HG02759 (cell line): Measurements from ENCODE around the gene ZNF223.

Source experiments
- ATAC-seq: cut with Tn5 transposase; IDR thresholded peaks from one replicate; pipeline ENCODE4 v1.9.1; 2021; ENCODE audit warnings: mild to moderate bottlenecking, moderate library complexity; ENCODE audit not compliant: unreplicated experiment

Gene ZNF223

DNA sequence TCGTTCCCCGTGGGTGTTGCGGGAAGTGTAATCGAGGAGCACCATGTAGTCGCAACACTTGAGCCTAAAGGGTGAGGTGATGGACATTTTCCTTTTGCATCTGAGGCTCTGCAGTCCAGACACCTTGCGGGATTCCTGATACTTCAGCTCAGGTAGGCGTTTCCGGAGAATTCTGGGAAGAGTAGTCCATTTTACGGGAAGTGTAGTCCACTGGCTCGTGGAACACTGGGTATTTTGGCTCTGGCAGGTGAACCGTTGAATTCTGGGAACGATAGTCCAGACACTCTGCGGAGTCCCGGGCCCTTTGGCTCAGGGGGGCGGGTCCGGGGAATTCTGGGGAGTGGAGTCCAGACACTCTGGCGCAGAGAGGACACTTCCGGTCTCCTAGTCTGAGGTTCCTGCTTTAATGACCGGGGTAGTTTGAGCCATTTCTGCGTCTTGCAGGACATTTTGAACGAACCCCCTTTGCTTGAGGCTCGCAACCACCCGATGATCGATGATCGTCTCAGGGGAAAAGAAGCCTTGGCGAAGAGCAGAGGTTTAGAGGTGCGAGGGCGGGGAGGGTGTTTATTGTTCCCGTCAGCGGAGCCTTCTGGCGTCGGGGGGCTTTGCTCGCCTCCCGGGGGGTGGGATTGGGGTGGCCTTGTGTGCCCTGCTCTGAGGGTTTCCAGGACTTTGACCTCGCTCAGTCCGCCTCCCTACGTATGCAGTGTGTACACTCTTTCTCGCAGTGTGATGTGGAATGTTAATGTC lies at the start of gene ZNF223:
ZNF223 (plus strand) TSS at position 387 of the 753 bp plus-strand sequence. CDS start 3,141 bp downstream, outside the sequence.
- ATAC-seq: peak; percentile 87

DNA sequence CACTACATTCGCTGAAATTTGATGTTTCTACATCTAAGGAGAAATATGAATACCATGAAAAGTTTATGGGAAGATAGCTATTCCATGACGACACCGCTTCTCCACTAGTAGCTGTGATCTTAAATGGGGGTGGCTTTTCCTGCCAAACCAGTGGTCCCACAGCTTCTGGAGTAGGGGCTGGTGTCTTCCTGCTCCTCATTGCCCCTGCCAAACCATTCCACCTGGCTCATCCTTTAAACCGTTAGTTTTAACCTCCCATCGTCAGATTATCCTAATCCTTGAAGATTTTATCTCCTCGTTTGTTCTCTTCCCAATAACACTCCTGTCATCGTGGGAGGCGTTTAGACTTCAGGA lies 49.6 kb upstream of the ZNF223 start:
- ATAC-seq: no peak

DNA sequence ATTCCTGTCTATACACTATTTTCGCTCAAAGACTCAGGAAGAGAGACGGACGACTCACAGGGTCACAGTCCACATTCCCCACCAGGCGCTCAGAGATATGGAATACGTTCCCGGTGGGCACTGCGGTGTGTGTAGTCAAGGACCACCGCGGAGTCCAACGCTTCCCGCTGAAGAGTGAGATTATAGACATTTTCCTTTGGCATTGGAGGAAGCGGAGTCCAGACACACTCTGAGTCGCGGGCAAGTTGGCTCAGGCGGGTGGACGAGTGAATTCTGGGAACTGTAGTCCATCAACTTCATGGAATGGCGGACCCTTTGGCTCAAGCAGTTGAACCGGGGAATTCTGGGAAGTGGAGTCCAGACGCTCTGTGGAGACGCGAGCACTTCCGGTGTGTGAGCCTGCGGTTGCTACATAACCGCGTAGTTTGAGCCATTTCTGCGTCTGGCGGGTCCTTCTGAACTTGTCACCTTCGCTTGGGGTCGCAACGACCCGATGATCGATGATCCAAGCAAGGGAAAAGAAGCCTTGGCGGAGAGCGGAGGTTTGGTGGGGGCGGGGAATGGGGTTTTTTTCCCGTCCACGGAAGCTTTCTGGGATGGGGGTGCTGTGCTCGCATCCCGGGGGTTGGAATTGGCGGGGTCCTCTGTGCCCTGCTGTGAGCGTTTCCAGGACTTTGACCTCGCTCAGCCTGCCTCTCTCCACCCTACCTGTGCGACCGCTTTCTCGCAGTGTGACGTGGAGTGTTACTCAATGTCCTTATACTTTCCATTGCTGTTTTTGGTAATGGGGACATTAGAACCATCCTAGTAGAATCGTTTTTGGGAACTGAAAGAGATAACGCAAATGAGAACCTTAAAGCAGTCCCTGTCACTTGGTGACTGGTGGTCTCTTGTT lies 49.0 kb upstream of the ZNF223 start, which contains the start of gene ZNF230:
ZNF230 (plus strand) TSS at position 392 of the 895 bp plus-strand sequence. CDS start 4,122 bp downstream, outside the sequence.
- peak; percentile 95 for ATAC-seq

DNA sequence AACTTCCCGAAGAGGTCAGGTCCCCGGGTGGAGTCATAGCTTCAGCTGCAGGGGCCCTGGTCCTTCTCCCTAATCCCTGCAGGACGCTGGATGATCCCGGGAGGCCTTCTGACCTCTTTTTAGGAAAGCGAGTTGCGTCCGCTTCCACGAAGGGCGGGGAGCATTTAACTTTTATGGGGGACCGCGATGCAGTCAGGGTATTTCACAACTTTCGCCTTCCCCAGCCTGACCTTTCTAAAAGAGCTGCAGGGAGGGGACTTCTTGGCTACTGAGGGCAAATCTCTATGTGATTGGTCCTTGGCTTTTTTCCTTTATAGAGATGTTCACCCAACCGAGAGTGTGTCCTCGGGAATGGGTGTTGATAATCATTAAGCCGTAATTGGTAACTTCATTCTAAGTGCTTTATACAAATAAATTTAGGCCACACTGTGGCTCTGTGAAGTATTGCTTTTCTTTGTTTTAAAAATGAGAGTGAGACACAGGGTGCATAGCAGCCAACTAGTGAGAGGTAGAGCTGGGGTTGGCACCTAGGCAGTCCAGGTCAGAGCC lies 48.3 kb upstream of the ZNF223 start:
- ATAC-seq: peak; percentile 29

DNA sequence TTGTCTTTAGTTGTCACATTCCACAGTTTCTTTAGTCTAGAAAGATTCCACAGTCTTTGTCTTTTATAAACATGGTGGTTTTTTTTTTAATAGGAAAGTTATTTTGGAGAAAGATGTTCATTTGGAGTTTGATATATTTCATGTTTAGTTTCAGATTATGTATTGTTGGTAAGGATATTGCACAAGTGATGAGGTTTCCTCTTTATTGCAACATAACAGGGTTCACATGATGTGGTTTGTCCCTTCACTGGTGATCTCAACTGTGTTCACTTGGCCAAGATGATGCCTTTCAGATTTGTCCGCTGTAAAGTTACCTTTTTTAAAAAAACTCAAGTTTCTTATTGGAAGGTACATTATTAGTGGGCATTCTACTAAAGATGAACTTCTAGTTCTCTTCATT lies 45.9 kb upstream of the ZNF223 start:
- ATAC-seq: no peak

DNA sequence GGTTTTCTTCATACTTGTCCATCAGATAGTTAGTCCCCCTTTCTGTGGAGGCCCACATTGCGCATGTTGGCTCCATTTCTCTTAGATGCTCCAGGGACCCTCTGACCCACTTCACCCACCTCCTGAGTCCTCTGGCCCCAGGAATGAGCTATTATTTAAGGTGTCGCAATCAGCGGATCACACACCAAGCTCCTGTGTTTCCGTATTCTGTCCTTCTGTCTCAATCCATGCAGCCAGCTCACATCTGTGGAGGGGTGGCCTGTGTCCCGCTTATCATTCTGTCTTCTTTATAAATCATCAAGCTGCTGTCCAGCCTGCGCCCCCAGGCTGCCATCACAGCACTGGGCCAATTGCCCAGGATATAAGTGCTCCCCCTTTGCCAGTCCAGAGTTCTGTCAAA lies 44.4 kb upstream of the ZNF223 start:
- ATAC-seq: no peak

DNA sequence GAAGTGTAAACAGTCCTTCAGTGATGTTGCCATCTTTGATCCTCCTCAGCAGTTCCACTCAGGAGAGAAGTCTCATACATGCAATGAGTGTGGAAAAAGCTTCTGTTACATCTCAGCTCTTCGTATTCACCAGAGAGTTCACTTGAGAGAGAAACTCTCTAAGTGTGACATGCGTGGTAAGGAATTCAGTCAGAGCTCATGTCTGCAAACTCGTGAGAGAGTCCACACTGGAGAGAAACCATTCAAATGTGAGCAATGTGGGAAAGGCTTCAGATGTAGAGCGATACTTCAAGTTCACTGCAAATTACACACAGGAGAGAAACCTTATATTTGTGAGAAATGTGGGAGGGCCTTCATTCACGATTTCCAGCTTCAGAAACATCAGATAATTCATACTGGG lies 41.4 kb upstream of the ZNF223 start:
- no peak for ATAC-seq

DNA sequence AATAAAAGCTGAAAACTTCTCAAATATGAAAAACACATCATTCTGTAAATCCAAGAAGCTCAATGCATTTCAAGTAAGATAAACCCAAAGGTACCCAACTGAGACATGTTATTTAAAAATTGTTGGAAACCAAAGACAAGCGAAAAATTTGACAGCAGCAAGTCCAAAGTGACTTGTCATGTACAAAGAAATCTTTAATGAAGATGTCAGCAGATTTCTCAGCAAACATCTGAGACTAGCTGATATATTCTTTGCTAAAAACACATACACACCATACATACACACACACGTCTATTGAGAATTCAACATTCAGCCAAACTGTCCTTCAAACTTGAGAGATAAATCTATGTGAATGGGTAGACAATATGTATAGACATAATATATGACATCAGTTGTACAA lies 32.3 kb upstream of the ZNF223 start:
- ATAC-seq: no peak

DNA sequence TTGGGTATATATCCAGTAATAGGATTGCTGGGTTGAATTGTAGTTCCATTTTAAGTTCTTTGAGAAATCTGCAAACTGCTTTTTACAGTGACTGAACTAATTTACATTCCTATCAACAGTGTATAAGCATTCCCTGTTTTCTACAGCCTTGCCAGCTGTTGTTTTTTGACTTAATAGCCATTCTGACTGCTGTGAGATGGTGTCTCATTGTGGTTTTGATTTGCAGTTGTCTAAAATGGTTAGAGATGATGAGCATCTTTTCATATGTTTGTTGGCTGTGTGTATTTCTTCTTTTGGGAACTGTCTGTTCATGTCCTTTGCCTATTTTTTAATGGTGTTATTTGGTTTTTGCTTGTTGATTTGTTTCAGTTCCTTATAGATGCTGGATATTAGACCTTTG lies 30.6 kb upstream of the ZNF223 start:
- no peak for ATAC-seq

DNA sequence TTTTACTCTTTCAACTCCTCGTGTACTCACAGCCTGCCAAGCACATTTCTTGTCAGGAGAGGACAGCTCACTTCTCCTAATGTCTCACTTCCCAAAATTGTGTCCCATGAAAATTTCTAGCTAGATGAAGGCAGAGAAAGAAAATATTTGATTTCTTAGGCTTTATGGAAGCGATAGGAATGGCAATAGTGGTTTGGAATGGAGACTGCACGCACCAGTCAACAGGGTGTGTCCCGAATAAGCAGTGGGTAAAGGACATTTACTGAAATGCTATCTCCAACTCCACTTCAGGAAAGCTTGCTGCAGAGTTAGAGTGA lies 27.0 kb upstream of the ZNF223 start:
- ATAC-seq: no peak

DNA sequence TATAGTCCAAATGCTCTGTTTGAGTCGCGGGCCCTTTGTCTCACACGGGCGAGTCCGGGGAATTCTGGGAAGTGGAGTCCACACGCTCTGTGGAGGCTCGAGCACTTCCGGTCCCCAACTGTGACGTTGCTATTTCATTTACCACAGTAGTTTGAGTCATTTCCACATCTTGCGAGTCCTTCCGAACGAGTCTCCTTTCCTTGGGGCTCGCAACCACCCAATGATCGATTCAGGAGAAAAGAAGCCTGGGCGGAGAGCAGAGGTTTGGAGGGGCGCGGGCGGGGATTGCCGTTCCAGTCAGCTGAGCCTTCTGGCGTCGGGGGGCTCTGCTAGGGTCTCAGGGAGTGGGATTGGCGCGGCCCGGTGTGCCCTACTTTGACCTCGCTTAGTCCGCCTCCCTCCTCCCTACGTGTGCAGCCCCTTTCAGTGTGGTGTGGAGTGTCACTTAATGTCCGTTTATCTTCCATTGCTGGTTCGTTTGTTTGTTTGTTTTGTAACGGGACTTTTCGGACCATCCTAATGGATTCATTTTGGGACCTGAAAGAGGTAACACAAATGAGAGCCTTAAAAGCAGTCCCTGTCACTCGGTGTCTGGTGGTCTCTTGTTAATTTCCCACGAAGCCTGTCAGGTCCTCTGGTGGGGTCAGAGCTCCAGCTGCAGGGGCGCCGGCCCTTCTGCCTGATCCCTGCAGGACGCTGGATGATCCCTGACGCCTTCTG lies 26.5 kb upstream of the ZNF223 start, which contains the start of gene ZNF222:
ZNF222 (plus strand) TSS at position 163 of the 720 bp plus-strand sequence; CDS start at position 221, 58 bp downstream.
- ATAC-seq: peak; percentile 84

DNA sequence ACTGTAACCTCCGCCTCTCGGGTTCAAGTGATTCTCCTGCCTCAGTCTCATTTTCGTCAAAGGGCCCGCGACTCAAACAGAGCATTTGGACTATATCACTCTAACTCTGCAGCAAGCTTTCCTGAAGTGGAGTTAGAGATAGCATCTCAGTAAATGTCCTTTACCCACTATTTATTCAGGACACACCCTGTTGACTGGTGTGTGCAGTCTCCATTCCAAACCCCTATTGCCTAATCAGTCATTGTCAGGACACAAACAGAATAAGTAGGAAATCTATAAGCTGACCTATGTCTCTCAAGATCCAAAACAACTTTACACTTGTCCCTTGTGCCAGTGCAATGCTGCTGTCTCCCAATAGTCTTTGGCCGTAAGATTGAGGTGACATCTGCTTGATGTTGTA lies 25.2 kb upstream of the ZNF223 start:
- no peak for ATAC-seq

DNA sequence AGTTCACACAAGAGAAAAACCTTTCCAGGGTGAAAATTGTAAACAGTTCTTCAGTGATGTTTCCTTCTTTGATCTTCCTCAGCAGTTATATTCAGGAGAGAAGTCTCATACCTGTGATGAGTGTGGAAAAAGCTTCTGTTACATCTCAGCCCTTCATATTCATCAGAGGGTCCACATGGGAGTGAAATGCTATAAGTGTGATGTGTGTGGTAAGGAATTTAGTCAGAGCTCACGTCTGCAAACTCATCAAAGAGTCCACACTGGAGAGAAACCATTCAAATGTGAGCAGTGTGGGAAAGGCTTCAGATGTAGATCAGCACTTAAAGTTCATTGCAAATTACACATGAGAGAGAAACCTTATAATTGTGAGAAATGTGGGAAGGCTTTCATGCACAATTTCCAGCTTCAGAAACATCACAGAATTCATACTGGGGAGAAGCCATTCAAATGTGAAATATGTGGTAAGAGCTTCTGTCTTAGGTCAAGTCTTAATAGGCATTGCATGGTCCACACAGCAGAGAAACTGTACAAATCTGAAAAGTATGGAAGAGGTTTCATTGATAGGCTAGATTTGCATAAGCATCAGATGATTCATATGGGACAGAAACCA lies 19.7 kb upstream of the ZNF223 start:
- ATAC-seq: no peak

DNA sequence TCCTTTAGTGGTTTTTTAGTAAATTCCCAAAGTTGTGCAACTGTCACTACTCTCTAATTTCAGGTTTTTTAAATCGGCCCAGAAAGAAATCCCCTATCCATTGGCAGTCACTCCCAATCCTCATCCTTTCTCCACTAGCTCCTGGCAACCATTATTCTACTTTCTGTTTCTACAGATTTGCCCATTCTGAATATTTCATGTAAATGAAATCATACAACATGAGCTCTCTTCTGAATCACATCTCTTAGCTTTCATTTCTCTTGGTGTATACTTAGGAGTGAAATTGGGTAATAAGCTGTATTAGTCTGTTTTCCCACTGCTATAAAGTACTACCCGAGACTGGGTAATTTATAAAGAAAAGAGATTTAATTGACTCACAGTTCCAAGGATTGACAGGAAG lies 9.7 kb upstream of the ZNF223 start:
- no peak for ATAC-seq

DNA sequence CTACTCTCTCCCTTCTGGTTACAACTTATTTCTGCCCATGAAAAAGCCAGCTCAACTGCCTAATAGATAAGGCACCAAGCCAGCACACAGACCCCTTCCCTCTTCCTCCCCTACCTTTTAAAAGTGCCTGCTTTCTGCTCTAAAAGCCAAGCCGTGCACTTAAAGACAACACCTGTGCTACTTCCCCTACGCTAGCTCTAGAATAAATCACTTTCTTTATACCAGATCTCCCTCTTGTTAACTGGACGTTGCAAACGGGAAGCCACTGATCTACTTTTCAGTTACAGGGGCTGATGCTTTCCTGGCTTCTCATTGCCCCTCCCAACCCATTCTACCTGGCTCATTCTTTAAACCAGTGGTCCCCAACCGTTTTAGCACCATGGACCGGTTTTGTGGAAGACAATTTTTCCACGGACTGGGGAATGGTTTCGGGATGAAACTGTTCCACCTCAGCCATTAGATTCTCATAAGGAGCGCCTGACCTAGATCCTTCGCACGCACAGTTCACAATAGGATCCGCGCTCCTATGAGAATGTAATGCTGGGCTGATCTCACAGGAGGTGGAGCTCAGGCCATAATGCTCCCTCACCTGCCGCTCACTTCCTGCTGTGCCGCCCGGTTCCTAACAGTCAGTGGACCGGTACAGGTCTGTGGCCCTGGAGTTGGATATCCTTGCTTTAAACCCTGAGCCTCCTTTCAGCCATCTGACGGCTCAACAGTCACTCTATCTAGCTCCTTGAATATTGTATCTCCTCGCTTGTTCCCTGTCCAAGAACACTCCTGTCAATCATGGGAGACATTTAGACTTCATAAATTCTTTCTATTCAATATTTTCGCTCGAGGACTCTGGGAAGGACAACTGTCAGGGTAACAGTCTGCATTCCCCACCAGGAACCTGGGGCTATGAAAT lies 841 bp upstream of the ZNF223 start:
- ATAC-seq: peak; percentile 30

DNA sequence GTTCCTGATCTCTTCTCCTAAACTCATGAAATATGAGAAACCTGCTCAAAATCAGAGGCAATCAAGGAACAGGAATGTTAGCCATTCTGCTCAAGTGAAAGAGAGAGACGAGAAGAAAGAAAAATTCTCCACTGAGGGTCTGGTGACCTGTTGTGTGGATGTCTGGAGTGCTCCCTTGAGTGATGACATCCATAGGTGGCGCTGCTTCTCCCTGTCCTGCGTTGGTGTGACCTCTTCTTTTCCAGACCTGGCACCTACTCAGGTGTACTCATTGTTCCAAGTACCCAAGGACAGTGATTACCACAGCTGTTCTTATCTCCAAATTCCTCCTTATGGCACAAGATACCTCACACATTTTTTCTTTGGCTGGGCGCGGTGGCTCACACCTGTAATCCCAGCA lies 4.0 kb downstream of the ZNF223 start:
- ATAC-seq: no peak

DNA sequence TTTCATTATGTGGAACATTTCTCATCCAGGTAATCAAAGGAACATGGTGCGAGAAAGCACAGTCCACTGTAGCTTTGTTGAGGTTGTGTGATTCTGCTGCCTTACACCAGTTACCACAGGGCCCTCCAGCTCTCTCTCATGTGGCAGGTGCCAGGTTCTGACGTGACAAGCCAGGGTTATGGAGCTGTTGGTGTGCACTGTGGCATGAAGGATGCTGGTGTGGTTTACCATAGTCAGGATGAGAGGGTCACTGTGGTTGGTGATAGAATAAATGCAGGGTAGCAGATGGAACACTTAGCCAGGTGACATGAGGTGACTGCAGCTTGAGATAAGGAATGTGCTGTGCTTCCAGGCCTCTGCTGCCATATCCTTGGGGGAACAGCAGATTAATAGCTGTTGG lies 7.4 kb downstream of the ZNF223 start:
- no peak for ATAC-seq

DNA sequence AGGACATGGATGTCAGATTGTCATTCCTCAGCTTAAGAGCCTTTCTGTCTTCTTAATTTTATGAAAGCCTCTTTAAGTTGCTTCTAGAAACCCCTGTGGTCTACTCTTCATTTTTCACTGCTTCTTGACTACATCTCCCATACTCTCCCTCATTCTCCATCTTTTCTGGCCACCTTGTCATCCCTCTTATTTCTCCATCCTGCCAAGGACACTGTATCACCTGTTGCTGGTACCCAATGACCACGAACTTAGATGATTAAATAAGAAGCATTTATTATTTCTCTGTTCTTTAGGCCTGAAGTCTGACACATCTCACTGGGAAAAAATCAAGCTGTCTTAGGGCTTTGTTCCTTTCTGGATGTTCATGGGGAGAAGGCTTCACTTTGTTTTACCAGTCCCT lies 9.2 kb downstream of the ZNF223 start:
- no peak for ATAC-seq

DNA sequence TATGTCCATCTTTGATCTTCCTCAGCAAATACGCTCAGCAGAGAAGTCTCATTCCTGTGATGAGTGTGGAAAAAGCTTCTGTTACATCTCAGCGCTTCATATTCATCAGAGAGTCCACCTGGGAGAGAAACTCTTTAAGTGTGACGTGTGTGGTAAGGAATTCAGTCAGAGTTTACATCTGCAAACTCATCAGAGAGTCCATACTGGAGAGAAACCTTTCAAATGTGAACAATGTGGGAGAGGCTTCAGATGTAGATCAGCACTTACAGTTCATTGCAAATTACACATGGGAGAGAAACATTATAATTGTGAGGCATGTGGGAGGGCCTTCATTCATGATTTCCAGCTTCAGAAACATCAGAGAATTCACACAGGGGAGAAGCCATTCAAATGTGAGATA lies 14.5 kb downstream of the ZNF223 start:
- no peak for ATAC-seq

DNA sequence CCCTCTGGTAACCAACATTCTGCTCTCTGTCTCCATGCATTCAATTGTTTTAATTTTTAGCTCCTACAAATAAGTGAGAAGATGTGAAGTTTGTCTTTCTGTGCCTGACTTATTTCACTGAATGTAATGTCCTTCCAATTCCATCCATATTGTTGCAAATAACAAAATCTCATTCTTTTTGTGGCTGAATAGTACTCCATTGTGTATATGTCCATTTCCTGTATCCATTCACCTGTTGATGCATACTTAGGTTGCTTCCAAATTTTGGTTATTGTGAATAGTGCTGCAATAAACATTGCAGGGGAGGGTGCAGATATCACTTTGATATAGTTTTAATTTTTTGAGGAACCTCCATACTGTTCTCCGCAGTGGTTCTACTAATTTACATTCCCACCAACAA lies 17.6 kb downstream of the ZNF223 start:
- ATAC-seq: no peak
